ENCODE measurements around the gene TNNI3K.

DNA sequence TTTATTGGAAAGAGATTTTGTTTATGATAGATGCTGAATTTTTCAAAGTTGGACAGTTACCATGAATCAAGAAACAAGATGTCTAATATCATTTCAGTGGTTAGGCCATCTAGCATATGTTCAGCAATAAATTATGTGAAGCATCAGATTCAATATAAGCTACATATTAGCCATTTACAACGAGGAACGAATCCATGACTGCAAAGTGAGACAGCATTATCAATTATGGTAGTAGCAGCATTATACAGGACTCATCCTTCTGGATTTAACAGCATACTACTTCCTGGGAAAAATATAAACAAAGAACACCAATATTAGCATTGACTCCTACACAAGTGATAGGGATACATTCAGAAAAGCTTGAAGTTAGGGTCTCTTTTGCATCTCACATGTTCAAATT is 218.1 kb downstream of the TNNI3K start:
- TF ChIP-seq, protein P1, sequence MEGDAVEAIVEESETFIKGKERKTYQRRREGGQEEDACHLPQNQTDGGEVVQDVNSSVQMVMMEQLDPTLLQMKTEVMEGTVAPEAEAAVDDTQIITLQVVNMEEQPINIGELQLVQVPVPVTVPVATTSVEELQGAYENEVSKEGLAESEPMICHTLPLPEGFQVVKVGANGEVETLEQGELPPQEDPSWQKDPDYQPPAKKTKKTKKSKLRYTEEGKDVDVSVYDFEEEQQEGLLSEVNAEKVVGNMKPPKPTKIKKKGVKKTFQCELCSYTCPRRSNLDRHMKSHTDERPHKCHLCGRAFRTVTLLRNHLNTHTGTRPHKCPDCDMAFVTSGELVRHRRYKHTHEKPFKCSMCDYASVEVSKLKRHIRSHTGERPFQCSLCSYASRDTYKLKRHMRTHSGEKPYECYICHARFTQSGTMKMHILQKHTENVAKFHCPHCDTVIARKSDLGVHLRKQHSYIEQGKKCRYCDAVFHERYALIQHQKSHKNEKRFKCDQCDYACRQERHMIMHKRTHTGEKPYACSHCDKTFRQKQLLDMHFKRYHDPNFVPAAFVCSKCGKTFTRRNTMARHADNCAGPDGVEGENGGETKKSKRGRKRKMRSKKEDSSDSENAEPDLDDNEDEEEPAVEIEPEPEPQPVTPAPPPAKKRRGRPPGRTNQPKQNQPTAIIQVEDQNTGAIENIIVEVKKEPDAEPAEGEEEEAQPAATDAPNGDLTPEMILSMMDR (IDR thresholded peaks at IDR 0.05) = no peak
- no peak for TF ChIP-seq POLR2AphosphoS5 (IDR thresholded peaks at IDR 0.05; ENCODE audit: insufficient read depth in 1 of 2, low read depth in 1 of 2)
